Activated T-cell treated with anti-CD3 and anti-CD28 coated beads for 24 hours (primary cell): ENCODE measurements around the gene MEGF6.

Experiments
- DNase-seq: peaks from one replicate; pipeline ENCODE4 v3.0.0-alpha.2; 2020; ENCODE audit warnings: low read depth

MEGF6 gene

DNA sequence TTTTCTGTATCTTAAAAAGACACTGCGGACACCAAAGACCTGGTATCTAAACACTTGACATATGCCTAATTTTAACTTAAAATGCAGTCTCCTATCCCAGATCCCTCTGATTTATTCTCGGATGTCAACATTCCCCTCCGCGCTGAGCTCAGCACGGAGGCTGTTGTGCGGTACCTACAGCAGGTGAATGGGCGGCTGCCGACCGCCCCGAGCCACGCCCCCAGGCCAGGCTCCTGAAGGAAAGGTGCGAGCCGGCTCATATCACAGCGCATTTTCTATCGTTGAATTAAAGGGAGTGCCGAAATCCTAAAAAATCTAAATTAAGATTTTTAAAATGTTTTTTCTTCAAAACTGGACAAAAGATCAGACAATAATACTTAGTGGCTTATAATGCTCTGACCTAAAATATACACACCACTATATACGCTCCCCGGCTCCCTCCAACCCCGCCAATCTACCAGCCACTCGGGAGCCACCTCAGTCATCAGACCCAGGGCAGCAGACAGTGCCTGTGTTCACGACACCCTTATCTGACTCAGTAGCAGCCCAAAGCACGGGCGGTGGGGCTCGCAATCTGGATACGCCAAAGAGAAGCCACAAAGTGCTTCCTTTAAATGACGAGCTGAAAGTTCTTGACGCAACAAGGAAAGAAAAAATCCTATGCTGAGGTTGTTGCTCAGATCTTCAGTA, 34.5 kb upstream of the MEGF6 start:
- DNase-seq: no peak

DNA sequence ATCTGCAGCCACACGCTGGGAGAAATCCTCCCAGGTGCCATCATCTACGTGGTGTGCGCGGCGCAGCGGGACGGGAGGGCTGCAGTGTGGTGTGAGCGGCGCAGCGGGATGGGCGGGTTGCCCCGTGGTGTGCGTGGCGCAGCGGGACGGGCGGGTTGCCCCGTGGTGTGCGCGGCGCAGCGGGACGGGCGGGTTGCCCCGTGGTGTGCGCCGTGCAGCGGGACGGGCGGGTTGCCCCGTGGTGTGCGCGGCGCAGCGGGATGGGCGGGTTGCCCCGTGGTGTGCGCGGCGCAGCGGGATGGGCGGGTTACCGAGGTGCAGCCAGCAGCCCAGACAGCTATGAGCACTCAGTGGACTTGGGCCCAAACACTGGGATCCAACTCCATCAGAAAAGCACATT, 33.9 kb upstream of the MEGF6 start:
- no peak for DNase-seq

DNA sequence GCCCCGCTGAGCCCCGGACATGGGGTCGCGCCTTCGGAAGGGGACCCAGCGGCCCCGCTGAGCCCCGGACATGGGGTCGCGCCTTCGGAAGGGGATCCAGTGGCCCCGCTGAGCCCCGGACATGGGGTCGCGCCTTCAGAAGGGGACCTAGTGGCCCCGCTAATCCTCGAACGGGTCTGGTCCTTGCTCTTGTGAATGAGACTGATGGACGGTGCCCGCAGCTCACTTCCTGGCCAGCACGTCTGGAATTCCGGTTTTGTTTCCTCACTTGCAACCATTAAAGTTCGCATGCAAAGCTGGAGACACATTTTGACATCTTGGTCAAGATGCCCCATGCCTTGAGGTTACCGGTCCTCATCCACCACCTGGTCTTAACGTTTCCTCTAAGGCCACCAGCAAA, 33.0 kb upstream of the MEGF6 start:
- DNase-seq: no peak

DNA sequence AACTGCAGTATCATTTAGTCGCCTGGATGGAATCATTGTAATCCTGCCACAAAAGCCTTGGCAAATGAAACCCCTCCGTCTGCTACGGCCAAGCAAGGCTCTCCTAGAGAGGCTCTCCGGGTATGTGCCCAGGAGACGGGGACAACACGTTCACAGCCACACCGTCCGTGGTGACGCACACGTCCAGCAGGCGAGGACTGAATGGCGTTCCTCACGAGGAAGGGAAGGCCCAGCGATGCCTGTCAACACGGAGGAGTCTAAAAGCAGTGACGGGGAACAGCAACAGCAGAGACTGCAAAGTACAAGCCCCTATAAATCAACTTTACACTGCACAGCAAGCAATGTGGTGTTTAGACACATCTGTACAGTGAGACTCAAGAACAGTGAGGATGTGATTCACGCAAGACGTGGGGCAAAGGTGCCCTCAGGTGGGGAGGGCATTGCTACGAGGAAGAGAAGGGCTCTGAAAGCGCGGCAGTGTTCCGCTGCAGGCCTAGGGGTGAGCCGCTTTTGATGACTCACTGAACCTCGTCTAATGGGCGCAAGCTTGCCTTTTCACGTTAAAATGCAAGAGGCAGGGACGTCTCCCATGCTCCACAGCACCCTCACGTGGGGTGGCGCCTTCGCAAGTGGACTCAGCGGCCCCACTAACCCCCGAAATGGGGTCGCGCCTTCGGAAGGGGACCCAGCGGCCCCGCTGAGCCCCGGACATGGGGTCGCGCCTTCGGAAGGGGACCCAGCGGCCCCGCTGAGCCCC, 31.8 kb upstream of the MEGF6 start:
- DNase-seq: no peak

DNA sequence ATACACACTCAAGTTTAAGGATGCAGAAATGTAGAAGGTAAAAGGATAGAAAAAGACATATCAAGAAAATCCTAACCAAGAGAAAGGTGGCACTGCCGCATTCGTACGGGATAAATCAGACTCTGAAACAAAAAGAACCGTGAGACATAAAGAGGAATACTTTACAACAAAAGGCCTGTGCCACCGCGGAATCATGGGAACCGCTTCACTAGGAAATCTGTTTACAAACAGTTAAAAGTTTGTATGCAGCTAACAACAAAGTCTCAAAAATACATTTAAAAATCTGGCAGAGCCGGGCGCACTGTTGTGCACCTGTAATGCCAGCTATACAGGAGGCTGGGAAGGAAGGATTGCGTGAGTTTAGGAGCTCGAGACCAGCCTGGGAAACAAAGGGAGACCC, 30.5 kb upstream of the MEGF6 start:
- DNase-seq: no peak

DNA sequence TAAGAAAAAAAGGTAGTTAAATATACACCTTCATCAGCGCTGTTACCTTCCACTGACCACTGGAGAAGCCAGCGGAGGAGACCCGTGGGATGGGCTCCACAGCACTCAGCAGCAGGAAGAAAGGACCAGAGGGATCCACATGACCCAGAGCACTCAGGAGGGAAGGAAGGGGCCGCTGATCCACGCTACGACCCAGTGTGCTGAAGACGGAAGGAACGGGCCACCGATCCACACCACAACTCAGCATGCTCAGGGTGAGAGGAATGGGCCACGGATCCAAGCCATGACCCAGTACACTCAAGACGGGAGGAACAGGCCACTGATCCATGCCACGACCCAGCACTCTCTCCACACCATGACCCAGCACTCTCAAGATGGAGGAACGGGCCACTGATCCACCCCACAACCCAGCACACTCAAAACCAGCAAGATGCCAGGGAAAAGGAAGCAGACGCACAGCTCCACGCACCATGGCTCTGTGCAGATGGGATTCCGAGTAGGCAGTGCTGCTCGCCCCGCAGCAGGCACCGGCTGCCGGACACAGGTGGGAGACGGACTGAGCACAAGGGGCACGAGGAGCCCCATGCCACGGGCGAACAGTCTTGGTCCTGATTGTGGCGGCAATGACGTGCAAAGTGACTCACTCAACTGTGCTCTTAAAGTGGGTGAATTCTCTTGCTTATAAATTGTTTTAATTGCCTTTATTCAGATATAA, 29.9 kb upstream of the MEGF6 start:
- no peak for DNase-seq

DNA sequence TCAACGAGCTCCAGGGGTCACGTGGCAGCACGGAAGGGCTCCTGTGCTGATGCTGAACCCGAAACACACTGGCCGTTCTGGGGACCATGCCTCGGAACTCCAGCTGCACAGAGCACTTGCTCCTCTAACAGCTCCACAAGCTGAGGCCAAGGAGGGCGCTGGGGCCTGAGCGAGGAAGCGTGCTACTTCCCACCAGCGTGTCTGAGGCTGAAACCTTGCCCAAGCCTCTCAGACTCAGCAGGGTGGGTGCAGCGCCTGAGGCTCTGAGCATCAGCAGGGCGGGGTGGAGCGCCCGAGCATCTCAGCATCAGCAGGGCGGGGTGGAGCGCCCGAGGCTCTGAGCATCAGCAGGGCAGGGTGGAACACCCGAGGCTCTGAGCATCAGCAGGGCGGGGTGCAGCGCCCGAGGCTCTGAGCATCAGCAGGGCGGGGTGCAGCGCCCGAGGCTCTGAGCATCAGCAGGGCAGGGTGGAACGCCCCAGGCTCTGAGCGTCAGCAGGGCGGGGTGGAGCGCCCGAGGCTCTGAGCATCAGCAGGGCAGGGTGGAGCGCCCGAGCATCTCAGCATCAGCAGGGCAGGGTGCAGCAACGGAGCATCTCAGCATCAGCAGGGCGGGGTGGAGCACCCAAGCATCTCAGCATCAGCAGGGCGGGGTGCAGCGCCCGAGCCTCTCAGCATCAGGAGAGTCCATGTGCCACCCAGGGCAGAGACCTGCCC, 29.0 kb upstream of the MEGF6 start:
- DNase-seq: no peak

DNA sequence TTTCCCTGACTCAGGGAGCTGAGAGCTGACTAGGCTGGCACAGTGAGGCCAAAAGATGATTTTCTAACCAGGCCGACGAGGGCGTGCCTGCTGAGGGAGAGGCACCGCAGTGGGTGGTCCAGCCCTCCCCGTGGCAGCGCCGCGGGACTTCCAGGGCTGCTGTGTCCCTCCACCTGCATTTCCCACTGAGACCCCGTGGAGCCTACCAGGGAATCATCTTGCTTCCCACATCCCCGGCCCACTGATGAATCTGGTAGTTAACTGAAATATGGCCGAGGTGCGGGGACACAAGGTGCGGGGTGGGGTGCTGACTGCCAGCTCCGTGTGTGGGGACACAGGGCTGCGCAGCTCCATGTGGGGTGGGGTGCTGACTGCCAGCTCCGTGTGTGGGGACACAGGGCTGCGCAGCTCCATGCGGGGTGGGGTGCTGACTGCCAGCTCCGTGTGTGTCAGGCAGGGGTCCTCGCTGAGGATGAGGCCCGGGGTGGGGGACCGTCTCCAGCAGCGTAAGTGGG, 28.1 kb upstream of the MEGF6 start:
- no peak for DNase-seq

DNA sequence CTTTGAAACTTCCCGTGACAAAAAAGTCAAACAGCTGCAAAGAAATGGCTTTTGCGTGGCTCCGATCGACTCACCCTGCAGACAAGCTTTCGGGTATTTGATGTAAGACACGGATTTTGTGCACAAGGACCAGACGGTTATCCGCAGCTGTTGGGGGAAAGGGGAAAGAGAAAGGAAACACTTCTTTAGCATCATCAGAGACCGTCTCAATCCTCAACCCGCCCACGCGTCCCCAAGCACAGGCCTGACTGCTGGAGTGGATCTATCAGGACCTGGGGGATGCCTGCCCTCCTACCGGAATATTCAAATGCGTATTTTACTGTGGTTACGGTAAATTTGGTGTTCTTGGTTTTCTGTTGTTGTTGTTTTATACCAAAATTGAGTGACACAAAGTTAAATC, 27.4 kb upstream of the MEGF6 start:
- DNase-seq: no peak

DNA sequence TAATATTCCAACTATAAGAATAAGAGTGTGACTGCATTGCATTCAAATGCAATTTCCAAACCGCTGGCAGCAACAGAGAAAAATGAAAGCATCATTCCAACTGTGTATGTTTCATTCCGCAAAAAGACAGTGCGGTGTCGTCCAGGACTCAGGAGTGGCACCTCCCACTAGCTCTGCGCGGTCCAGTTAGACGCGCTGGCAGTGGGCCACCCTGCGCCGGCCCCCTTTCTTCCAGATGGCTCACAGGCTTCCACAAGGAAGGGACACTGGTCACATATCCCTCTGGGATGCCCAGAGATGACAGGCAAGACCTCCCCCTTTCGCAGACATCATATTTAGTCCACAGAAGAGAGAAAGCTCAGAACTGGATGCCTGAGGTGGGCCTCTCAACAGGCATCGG, 26.7 kb upstream of the MEGF6 start:
- DNase-seq: no peak

DNA sequence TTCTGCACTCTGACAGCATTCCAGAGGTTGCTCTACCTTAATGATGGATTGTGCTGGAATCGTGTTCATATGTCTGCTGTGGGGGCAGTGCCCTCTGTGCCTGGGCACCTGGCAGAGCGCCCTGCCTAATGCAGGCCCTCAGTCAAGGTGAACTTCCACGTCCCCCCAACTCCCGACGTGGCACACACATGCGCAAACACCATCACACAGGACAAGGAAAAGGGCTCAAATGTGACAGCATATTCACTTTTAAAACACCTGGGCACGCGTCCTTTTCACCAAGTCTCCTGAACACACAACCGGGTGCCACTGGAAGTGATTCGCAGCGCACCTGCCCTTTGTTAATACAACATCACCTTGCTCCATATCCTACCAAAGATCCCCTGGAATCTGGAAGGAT, 25.2 kb upstream of the MEGF6 start:
- no peak for DNase-seq

DNA sequence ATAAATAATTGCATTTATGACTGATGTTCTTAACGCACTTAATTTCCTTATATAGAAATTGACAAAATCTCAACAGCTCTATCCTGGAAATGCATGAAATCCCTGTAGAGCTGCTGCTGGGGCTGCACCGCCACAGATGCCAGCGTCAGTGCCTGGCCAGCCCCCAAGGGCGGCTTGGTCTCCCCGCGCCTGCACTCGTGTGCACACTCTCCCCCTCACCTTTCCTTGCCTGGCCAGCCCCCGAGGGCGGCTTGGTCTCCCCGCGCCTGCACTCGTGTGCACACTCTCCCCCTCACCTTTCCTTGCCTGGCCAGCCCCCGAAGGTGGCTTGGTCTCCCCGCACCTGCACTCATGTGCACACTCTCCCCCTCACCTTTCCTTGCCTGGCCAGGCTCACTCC, 24.8 kb upstream of the MEGF6 start:
- DNase-seq: no peak

DNA sequence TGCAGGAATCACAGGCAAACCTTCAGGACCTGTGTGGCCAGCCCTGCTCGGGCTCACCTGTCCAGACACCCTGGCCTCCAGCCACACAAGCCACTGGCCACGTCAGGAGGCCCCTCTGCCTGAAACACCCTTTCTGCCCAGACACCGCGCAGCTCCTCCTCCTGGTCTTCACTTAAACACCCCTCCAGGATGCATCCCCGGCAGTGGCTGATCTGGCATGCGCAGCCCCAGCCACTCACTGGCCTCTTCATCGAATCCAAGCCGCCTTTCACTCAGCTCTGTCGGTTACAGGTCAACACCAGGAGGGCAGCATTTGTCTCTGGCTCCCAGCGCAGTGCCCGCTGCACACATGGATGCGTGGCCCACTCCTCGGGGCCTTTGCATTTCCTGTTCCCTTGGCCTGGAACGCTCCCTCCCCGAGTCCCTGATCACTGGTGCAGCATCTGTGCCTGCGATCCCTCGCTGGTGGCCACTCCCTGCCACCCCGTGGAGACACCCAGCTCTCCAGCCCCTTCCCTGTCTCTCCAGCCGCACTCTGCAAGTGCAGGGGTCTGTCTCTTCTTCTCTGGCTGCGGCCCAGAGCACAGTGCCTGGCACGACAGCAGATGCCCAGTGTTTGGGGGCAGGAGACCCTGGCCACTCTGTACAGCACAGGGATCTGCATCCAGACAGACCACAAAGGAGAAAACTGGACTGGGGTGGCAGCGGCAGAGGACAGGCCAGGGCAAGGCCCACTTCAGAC, 22.9 kb upstream of the MEGF6 start:
- DNase-seq: no peak

DNA sequence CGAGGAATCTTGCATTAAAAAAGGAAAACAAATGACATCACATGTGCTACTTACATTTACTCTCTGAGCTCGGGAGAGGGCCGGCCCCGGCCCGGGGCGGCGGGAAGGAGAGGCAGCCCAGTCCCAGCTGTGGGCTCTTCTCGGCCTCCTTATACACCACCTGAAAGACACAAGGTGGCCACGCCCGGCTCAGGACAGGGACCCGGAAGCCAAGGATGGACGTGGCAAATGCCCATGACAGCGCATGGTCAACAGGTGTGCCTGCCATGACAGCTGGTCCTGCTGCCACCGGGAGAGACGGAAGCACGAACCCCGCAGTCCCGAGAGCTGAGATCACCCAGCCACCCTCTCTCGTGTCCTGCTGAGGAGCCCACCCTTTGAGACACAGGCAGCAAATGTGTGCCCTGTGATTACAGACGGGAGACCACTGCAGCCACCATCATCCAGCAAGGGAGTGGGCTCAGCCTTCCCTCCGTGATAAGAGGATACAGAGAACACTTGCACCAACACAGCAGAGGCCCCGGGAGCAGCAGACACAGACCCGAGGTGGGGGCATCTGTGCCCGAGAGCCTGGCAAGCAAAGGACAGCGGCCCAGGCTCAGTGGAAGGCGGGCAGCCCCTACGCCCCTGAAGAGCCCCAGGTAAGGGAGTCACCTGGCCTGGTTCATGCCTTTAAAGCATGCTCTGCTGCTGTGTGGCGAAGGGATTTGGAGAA, 22.2 kb upstream of the MEGF6 start:
- no peak for DNase-seq

DNA sequence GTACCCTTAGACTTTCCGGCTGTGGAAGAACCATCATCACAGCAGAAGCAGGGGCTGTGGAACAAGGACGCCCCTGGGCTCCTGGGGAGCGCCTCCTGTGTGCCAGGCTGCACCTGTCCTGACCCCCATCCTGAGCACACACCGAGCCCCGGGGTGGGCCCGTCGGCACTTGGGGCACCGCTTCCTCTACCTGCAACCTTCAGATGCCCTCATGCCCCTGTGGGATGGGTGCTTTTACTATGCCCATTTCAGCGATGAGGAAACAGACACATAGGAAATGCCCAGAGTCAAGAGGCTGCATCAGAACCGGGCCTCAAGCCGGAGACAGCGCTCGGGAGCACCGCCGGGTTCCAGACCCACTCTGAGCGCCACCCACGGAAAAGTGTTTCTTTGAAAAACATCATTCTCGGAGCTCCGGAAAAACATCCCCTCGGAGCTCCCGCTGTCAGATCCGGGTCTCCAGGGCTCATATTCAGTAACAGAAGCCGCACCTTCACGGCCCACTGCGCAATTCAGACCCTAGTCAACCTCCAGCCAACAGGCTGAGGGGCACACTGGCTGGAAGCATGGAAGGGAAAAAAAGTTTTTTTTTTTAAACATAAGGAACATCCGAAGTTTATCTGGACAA, 21.5 kb upstream of the MEGF6 start:
- no peak for DNase-seq

DNA sequence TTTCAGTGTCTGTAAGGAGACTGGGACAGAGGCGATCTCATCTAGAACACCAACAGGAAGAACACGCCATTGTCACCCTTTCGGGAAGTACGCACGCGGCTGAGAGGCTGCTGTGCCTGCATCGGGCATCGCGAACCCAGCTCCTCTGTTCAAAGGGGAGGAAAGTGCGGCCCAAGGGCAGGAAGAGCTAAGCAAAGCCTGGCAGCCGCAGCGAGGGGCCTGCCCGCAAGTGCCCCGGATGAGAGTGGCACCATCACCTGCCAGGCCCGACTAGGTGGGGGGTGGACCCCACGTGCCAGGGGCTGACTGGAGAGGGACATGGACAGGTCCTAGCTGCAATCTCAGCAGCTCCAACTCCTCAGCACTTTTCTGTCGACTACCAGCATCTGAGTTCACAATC, 21.0 kb upstream of the MEGF6 start:
- DNase-seq: no peak

DNA sequence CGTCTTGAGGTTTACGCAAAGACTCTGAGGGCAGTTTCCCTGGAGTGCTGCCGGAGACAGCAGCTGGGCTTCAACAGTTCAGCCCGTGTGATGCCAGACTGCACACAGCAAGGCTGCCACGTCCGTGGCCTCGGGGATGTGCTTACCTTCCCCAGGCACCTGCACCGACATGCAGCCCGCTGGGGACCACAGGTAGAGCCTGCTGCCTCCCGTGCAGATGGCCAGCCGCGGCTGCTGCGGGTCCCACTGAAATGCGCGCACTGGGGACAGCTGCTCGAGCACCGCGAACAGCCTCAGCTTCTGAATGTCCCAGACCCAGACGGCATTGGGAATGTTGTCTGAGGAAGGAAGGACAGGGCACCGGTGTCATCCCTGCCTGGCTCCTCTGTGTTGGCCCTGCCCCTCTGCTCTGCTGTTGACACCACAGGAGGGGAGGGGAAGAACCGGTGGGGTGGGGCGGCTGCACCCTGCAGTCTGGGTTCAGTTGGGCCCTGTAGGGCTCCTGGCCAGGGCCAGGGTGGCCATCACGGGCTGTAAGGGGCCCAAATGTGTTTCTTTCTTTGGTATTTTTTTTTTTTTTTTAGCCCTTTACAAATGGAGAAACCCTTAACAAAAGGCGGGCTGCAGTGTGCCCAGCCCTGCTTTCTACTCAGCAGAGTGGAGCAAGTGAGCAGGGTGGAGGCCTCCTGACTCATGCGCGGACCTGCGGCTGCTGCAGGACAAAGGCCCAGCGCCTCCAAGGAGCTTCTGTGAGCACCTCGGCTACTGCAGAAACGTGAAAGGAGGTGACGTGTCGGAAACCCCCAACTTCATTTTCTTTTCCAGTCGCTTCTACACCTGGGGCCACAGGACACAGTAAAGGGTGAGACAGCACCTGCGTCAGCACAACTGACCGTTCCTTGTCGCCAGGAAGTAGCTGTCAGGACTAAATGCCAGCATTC, 20.3 kb upstream of the MEGF6 start:
- DNase-seq: no peak

DNA sequence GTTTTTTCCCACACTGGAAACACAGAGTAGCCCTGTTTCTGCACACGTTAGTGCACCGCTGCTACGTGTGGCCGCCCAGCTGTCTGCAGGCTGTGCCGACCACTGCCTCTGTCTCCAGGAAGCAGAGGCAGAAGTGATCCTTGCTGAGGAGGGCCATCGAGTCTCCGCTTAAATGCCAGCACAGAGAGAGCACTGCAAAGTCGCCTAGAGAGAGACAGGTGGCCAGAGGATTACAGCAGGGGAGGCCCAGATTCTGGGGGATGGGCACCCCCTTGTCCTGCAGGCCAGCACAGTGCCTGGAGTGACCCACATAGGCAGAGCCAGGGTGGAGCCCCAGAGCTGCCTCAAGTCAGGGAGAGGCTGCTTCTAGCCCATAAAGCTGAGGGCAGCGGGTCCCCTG, 19.6 kb upstream of the MEGF6 start:
- DNase-seq: no peak

DNA sequence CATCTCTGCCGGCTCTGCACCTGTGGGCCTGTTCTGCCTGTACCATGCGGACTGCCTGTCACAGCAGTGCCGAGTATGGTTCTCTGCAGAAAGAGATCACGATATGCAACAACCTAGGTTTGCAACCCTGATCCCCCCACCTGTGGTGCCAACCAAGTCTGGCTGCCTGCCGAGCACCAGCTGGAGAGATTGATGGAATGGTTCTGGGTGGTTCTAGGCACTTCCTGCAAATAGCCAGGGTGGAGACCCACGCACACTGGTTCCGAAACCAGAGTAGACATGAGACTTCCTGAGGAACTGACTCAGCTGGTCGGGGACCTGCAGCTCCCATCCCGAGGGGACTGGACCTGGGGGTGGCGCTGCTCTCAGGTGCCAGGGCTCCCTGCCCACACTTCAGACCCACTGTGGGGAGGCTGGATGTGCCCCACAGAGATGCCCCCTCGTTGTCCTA, 18.9 kb upstream of the MEGF6 start:
- no peak for DNase-seq
